ENCODE measurements around the gene DHX58.

DHX58 gene

DNA sequence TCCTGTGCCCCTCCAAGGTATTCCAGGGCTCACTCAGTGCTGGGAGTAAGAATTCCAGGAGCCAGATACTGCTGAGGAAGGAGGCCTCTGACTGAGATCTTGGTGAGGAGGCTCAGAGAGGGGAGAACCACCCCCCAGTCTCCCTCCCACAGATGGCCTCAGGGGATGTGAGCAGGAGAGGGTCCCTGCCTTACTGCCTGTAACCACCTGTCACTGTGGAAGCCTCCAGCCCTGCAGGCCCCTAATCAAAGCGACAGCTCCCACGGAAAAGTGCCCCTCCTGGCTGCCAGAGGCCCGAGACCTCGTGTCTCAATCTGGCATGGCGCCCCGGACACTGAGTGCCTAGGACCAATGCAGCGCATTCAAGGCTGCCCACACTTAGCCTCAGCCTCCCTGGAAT, 54.5 kb downstream of the DHX58 start:
- no peak for DNase-seq (ENCODE audit: low read depth in 1 of 2, low spot score in 1 of 2)
- no peak for TF ChIP-seq POLR2AphosphoS5 (IDR thresholded peaks at IDR 0.05; ENCODE audit: low read depth)
- no peak for TF ChIP-seq SPI1 (IDR thresholded peaks at IDR 0.05; ENCODE audit: borderline replicate concordance, low read depth)
- TF ChIP-seq GABPA (IDR thresholded peaks at IDR 0.05; ENCODE audit: low read depth): no peak
- no peak for TF ChIP-seq REST (IDR thresholded peaks at IDR 0.05; ENCODE audit: insufficient replicate concordance, low read depth)
- H3K4me3 ChIP-seq (replicated peaks; ENCODE audit: insufficient read depth, low read length): no peak overlapping the region
- H3K27ac ChIP-seq (replicated peaks): no peak overlapping the region
- peaks cover 8% of the 10 kb centered on the region for H3K27me3 ChIP-seq (ENCODE audit: insufficient read depth, poor library complexity, severe bottlenecking)

DNA sequence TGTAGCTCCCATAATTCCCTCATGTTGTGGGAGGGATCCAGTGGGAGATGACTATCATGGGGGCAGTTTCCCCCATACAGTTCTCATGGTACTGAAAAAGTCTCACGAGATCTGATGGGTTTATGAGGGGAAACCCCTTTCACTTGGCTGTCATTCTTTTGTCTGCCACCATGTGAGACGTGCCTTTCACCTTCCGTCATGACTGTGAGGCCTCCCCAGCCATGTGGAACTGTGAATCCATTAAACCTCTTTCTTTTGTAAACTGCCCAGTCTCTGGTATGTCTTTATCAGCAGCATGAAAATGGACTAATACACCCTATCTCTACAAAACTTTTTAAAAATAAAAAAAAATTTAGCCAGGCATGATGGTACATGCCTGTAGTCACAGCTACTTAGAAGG, 55.9 kb downstream of the DHX58 start:
- Histone ChIP-seq H3K27me3 (ENCODE audit: insufficient read depth, poor library complexity, severe bottlenecking) (peaks cover 8% of the 10 kb centered on the region), H3K27ac (replicated peaks) (no peak overlapping the region), H3K4me3 (replicated peaks; ENCODE audit: insufficient read depth, low read length) (no peak overlapping the region)
- DNase-seq (ENCODE audit: low read depth in 1 of 2, low spot score in 1 of 2): no peak
- TF ChIP-seq SPI1 (IDR thresholded peaks at IDR 0.05; ENCODE audit: borderline replicate concordance, low read depth) (no peak), POLR2AphosphoS5 (IDR thresholded peaks at IDR 0.05; ENCODE audit: low read depth) (no peak), GABPA (IDR thresholded peaks at IDR 0.05; ENCODE audit: low read depth) (no peak), REST (IDR thresholded peaks at IDR 0.05; ENCODE audit: insufficient replicate concordance, low read depth) (no peak)
- TF ChIP-seq, protein P1, sequence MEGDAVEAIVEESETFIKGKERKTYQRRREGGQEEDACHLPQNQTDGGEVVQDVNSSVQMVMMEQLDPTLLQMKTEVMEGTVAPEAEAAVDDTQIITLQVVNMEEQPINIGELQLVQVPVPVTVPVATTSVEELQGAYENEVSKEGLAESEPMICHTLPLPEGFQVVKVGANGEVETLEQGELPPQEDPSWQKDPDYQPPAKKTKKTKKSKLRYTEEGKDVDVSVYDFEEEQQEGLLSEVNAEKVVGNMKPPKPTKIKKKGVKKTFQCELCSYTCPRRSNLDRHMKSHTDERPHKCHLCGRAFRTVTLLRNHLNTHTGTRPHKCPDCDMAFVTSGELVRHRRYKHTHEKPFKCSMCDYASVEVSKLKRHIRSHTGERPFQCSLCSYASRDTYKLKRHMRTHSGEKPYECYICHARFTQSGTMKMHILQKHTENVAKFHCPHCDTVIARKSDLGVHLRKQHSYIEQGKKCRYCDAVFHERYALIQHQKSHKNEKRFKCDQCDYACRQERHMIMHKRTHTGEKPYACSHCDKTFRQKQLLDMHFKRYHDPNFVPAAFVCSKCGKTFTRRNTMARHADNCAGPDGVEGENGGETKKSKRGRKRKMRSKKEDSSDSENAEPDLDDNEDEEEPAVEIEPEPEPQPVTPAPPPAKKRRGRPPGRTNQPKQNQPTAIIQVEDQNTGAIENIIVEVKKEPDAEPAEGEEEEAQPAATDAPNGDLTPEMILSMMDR (IDR thresholded peaks at IDR 0.05; ENCODE audit: insufficient read depth, low read length): no peak

- no peak overlapping the region for H3K4me3 ChIP-seq (replicated peaks; ENCODE audit: insufficient read depth, low read length)
- TF ChIP-seq REST (IDR thresholded peaks at IDR 0.05; ENCODE audit: insufficient replicate concordance, low read depth): no peak
- no peak for TF ChIP-seq POLR2AphosphoS5 (IDR thresholded peaks at IDR 0.05; ENCODE audit: low read depth)
- TF ChIP-seq, protein P1 (IDR thresholded peaks at IDR 0.05; ENCODE audit: insufficient read depth, low read length): no peak
- no peak for TF ChIP-seq GABPA (IDR thresholded peaks at IDR 0.05; ENCODE audit: low read depth)
- TF ChIP-seq SPI1 (IDR thresholded peaks at IDR 0.05; ENCODE audit: borderline replicate concordance, low read depth): no peak
- no peak overlapping the region for H3K27ac ChIP-seq (replicated peaks)
- no peak for DNase-seq (ENCODE audit: low read depth in 1 of 2, low spot score in 1 of 2)
- H3K27me3 ChIP-seq (ENCODE audit: insufficient read depth, poor library complexity, severe bottlenecking): peaks cover 12% of the 10 kb centered on the region
These were observed 57.0 kb downstream of the DHX58 start for GRCh38 chr17:42055496-42055895.

Data from HL-60 (cell line).